ENCODE results near the gene ANKRD34A.

The ANKRD34A gene

GRCh38 chr1:145918992-145919939, 45.1 kb downstream of the ANKRD34A start:
- peak; percentile 17 for DNase-seq (ENCODE audit: low read depth)
- H3K4me3 ChIP-seq (ENCODE audit: low read depth, low read length): peak overlapping the region; percentile 96

GRCh38 chr1:145918144-145918991, 46.0 kb downstream of the ANKRD34A start, which contains the start of gene PEX11B:
PEX11B (minus strand) TSS chr1:145918717; CDS start chr1:145918688, 29 bp downstream.
- H3K4me3 ChIP-seq (ENCODE audit: low read depth, low read length): peak within 1 kb of the TSS; percentile 96
- DNase-seq (ENCODE audit: low read depth): peak; percentile 54

GRCh38 chr1:145917595-145917994, 46.8 kb downstream of the ANKRD34A start:
- peak overlapping the region; percentile 96 for H3K4me3 ChIP-seq (ENCODE audit: low read depth, low read length)
- DNase-seq (ENCODE audit: low read depth): no peak

- DNase-seq (ENCODE audit: low read depth): no peak
- H3K4me3 ChIP-seq (ENCODE audit: low read depth, low read length): no peak overlapping the region
Measured at GRCh38 chr1:145916745-145917144, 47.6 kb downstream of the ANKRD34A start.

- H3K4me3 ChIP-seq (ENCODE audit: low read depth, low read length): no peak overlapping the region
- DNase-seq (ENCODE audit: low read depth): no peak
Measured at GRCh38 chr1:145912128-145912641, 52.2 kb downstream of the ANKRD34A start.
